Smooth muscle cell (in vitro differentiated cells): ENCODE data around the gene TM4SF20. TPM values are rescaled to one million over a fixed set of nuclear protein-coding genes. Genes with fewer than 3 reads are reported as not detected.

Experiments
- DNase-seq: peaks from one replicate; lab custom pipeline; 2025; ENCODE audit not compliant: unreplicated experiment; lab: John Stamatoyannopoulos, UW
- H2AFZ ChIP-seq: fragments of 200-600 bp; sonication (generic); 2 replicates; pipeline ENCODE4 v1.6.0; 2016; ENCODE audit warnings: antibody characterized with exemption, low read depth, mild to moderate bottlenecking
- H3F3A ChIP-seq: fragments of 200-600 bp; sonication (generic); 2 replicates; pipeline ENCODE4 v1.6.0; 2017; ENCODE audit warnings: antibody characterized with exemption, low read depth
- H3K27ac ChIP-seq: fragments of 200-600 bp; sonication (generic); 2 replicates; pipeline ENCODE4 v1.5.1; 2016; ENCODE audit warnings: low read depth, mild to moderate bottlenecking
- H3K27me3 ChIP-seq: fragments of 200-600 bp; sonication (generic); 2 replicates; pipeline ENCODE4 v1.6.1; 2016; ENCODE audit warnings: low read depth, mild to moderate bottlenecking
- H3K36me3 ChIP-seq: fragments of 200-600 bp; sonication (generic); 2 replicates; pipeline ENCODE4 v1.5.1; 2016; ENCODE audit warnings: low read depth
- H3K4me1 ChIP-seq: fragments of 200-600 bp; sonication (generic); 2 replicates; pipeline ENCODE4 v1.5.1; 2016; ENCODE audit warnings: low read depth
- H3K4me2 ChIP-seq: fragments of 200-600 bp; sonication (generic); 2 replicates; pipeline ENCODE4 v1.6.0; 2016; ENCODE audit warnings: mild to moderate bottlenecking
- H3K4me3 ChIP-seq: fragments of 200-600 bp; sonication (generic); 2 replicates; pipeline ENCODE4 v1.5.1; 2016; ENCODE audit warnings: mild to moderate bottlenecking
- H3K79me2 ChIP-seq: fragments of 200-600 bp; sonication (generic); 2 replicates; pipeline ENCODE4 v1.6.0; 2016; ENCODE audit warnings: low read depth, mild to moderate bottlenecking
- H3K9ac ChIP-seq: fragments of 200-600 bp; sonication (generic); 2 replicates; pipeline ENCODE4 v1.6.0; 2016; ENCODE audit warnings: low read depth
- H3K9me3 ChIP-seq: fragments of 200-600 bp; sonication (generic); replicated peaks from 2 replicates; pipeline ENCODE4 v1.5.1; 2016; ENCODE audit warnings: low read depth
- H4K20me1 ChIP-seq: fragments of 200-600 bp; sonication (generic); 2 replicates; pipeline ENCODE4 v1.6.0; 2016; ENCODE audit warnings: low read depth
- WGBS: methylation state at CpG from one replicate; pipeline ENCODE4 v1.1.7; 2016; ENCODE audit warnings: low lambda C conversion rate; 5-methylcytosine and 5-hydroxymethylcytosine counted together
- polyA plus RNA-seq: library from polyadenylated mRNA; unstranded; fragments of >200 nt; fragmentation: Nextera tagmentation; extraction: Ambion mirVana; gene quantifications from 2 replicates; pipeline ENCODE4 v1.2.1, GENCODE V29; 2016
- total RNA-seq: library from RNA; depleted of rRNA; stranded (reverse); fragments of >200 nt; gene quantifications from 2 replicates; pipeline ENCODE4 v1.2.3, GENCODE V29; 2014
- TF ChIP-seq, protein P1 (sequence below): fragments of 200-600 bp; sonication (generic); IDR thresholded peaks from 2 replicates; pipeline ENCODE4 v1.5.1; 2017; ENCODE audit warnings: borderline replicate concordance, mild to moderate bottlenecking, antibody characterized with exemption; ENCODE audit not compliant: insufficient read depth, poor library complexity, severe bottlenecking

Gene TM4SF20
- total and polyA plus RNA-seq, 2 experiments from 2014 or later, result not detected

DNA sequence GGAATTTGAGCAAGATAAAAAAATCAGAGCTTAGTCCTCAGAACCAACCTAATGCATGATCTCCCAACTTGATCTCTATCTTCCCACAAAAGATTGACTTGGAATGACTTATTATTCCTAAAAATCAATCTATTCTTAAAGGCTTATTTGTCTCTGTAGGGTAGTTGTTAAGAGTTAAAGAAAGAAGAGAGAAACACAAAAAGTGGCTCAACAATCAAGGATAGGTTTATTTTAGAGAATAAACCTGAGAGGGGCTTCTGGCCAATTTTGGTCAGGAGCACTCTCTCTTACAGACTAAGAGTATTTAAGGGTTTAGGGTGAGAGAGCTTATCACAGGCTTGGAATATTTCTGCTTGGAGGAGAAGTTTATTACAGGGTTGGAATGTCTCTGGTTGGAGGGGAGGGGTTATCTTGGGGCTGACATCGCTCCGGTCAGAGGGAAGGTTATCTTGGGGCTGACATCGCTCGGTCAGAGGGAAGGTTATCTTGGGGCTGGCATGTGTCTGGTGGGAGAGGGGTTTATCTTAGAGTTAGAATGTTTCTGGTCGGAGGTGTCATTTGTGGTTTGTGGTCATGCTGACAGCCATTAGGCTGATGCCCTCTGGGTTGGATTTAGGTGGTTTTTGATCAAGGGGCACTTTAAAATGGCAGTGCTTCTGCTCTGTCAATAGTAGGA is 56.4 kb downstream of the TM4SF20 start:
- no peak overlapping the region for H3K4me2 ChIP-seq
- no peak overlapping the region for H3K4me3 ChIP-seq
- peaks cover 3% of the 10 kb centered on the region for H4K20me1 ChIP-seq
- no peaks in the 10 kb centered on the region for H3F3A ChIP-seq
- TF ChIP-seq, protein P1, sequence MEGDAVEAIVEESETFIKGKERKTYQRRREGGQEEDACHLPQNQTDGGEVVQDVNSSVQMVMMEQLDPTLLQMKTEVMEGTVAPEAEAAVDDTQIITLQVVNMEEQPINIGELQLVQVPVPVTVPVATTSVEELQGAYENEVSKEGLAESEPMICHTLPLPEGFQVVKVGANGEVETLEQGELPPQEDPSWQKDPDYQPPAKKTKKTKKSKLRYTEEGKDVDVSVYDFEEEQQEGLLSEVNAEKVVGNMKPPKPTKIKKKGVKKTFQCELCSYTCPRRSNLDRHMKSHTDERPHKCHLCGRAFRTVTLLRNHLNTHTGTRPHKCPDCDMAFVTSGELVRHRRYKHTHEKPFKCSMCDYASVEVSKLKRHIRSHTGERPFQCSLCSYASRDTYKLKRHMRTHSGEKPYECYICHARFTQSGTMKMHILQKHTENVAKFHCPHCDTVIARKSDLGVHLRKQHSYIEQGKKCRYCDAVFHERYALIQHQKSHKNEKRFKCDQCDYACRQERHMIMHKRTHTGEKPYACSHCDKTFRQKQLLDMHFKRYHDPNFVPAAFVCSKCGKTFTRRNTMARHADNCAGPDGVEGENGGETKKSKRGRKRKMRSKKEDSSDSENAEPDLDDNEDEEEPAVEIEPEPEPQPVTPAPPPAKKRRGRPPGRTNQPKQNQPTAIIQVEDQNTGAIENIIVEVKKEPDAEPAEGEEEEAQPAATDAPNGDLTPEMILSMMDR, result no peak
- H3K27me3 ChIP-seq, result no peaks in the 10 kb centered on the region
- H3K9ac ChIP-seq, result no peak overlapping the region
- no peak overlapping the region for H3K27ac ChIP-seq
- no peaks in the 10 kb centered on the region for H3K9me3 ChIP-seq
- H3K4me1 ChIP-seq, result peaks cover 7% of the 10 kb centered on the region
- peaks cover 16% of the 10 kb centered on the region for H3K79me2 ChIP-seq
- no peak overlapping the region for H2AFZ ChIP-seq
- no peaks in the 10 kb centered on the region for H3K36me3 ChIP-seq
- WGBS, result 44% methylated on average over 5 of the region's 5 CpGs
- no peak for DNase-seq

DNA sequence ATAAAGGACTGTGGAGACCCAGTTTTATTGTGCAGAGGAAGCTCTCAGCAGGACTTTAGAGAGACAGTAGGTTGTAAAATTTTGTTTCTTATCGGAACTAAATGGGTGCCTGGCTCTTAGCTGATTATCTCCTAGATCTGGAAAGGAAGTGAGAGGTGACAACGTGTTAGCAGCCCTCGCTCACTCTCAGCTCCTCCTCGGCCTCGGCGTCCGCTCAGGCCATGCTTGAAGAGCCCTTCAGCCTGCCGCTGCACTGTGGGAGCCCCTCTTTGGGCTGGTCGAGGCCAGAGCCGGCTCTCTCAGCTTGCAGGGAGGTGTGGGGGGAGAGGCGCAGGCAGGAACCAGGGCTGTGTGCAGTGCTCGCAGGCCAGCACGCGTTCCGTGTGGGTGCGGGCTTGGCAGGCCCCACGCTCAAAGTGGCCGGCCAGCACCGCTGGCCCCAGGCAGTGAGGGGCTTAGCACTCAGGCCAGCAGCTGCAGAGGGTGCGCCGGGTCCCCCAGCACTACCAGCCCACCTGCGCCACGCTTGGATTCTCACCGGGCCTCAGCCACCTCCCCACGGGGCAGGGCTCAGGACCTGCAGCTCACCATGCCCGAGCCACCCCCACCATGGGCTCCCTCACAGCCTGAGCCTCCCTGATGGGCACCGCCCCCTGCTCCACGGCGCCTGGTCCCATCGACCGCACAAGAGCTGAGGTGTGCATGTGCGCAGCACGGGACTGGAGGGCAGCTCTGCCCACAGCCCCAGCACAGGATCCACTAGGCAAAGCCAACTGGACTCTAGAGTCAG is 58.6 kb downstream of the TM4SF20 start:
- Histone ChIP-seq H3K4me1 (no peaks in the 10 kb centered on the region), H3K4me3 (no peak overlapping the region), H3K27me3 (no peaks in the 10 kb centered on the region), H3K9me3 (no peaks in the 10 kb centered on the region), H3K36me3 (no peaks in the 10 kb centered on the region), H3F3A (no peaks in the 10 kb centered on the region), H3K79me2 (no peaks in the 10 kb centered on the region), H3K27ac (no peak overlapping the region), H3K4me2 (no peak overlapping the region), H3K9ac (no peak overlapping the region), H4K20me1 (no peaks in the 10 kb centered on the region), H2AFZ (no peak overlapping the region)
- WGBS, result 89% methylated on average over 29 of the region's 33 CpGs
- TF ChIP-seq, protein P1, result no peak
- DNase-seq, result no peak

DNA sequence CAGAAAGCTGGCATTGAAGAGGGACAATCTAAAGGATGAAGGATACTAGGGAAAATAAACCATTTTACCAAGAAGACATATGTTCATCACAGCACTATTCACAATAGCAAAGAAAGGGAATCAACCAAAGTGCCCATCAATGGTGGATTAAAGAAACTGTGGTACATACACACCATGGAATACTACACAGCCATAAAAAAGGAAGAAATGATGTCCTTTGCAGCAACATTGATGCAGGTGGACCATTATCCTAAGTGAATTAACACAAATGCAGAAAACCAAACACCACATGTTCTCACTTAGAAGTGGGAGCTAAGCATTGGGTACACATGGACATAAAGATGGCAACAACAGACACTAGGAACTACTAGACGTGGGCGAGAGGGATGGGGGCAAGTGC is 61.3 kb downstream of the TM4SF20 start:
- no peaks in the 10 kb centered on the region for H3K27me3 ChIP-seq
- H3K9me3 ChIP-seq, result no peaks in the 10 kb centered on the region
- DNase-seq, result no peak
- no peaks in the 10 kb centered on the region for H3K4me1 ChIP-seq
- H3K9ac ChIP-seq, result no peak overlapping the region
- H3F3A ChIP-seq, result no peaks in the 10 kb centered on the region
- no peak overlapping the region for H2AFZ ChIP-seq
- H3K36me3 ChIP-seq, result no peaks in the 10 kb centered on the region
- WGBS, result 86% methylated on average over 2 of the region's 2 CpGs
- H3K4me3 ChIP-seq, result no peak overlapping the region
- no peaks in the 10 kb centered on the region for H4K20me1 ChIP-seq
- TF ChIP-seq, protein P1, result no peak
- H3K4me2 ChIP-seq, result no peak overlapping the region
- no peak overlapping the region for H3K27ac ChIP-seq
- H3K79me2 ChIP-seq, result no peaks in the 10 kb centered on the region
